Neural crest cell (in vitro differentiated cells): Measurements from ENCODE around the gene AVPR2. TPM values are rescaled to one million over a fixed set of nuclear protein-coding genes. Genes with fewer than 3 reads are reported as not detected.
A peak's percentile ranks its signal among the peaks of the same experiment; 100 is the strongest.

Source experiments
- DNase-seq: peaks from one replicate; pipeline ENCODE4 v3.0.0; 2021; ENCODE audit warnings: low read depth, mixed read lengths, low spot score
- H3K27ac Mint-ChIP-seq: one replicate; pipeline ENCODE4 v1.8.0; 2021; ENCODE audit warnings: mild to moderate bottlenecking, mixed read lengths; ENCODE audit not compliant: unreplicated experiment
- H3K27me3 Mint-ChIP-seq: 2 replicates; pipeline ENCODE4 v1.8.0; 2021; ENCODE audit warnings: low read depth, mild to moderate bottlenecking, mixed read lengths
- H3K36me3 Mint-ChIP-seq: 2 replicates; pipeline ENCODE4 v1.8.0; 2021; ENCODE audit warnings: low read depth, mild to moderate bottlenecking, mixed read lengths
- H3K4me1 Mint-ChIP-seq: 2 replicates; pipeline ENCODE4 v1.8.0; 2021; ENCODE audit warnings: mixed read lengths
- H3K4me3 Mint-ChIP-seq: one replicate; pipeline ENCODE4 v1.8.0; 2021; ENCODE audit warnings: mild to moderate bottlenecking, mixed read lengths
- H3K9me3 Mint-ChIP-seq: 2 replicates; pipeline ENCODE4 v1.8.0; 2021; ENCODE audit warnings: mixed read lengths
- CTCF ChIP-seq: fragments of 200-600 bp; sonication (generic); conservative IDR thresholded peaks from 2 replicates; pipeline ENCODE4 v1.5.0; 2021; ENCODE audit warnings: antibody characterized with exemption, mild to moderate bottlenecking
- total RNA-seq: library from RNA; stranded (reverse); gene quantifications from 2 replicates; pipeline ENCODE4 v1.2.1, GENCODE V29; 2021

AVPR2 gene
- total RNA-seq, 1 donor from 2014 or later, result not detected

GRCh38 chrX:153877571-153878261, 26.8 kb upstream of the AVPR2 start:
- peaks cover 9% of the 10 kb centered on the region for H3K36me3 Mint-ChIP-seq
- H3K27me3 Mint-ChIP-seq, result peaks cover 11% of the 10 kb centered on the region
- peak overlapping the region; percentile 83 for H3K4me3 Mint-ChIP-seq
- DNase-seq, result no peak
- no peak overlapping the region for H3K27ac Mint-ChIP-seq
- TF ChIP-seq CTCF, result no peak
- H3K9me3 Mint-ChIP-seq, result peaks cover 5% of the 10 kb centered on the region
- H3K4me1 Mint-ChIP-seq, result peaks cover 58% of the 10 kb centered on the region

GRCh38 chrX:153878345-153878744, 26.1 kb upstream of the AVPR2 start:
- Mint-ChIP-seq H3K27me3 (peaks cover 11% of the 10 kb centered on the region), H3K4me1 (peaks cover 56% of the 10 kb centered on the region), H3K4me3 (peak overlapping the region; percentile 83), H3K27ac (peak overlapping the region; percentile 58), H3K36me3 (peaks cover 9% of the 10 kb centered on the region), H3K9me3 (peaks cover 5% of the 10 kb centered on the region)
- no peak for TF ChIP-seq CTCF
- DNase-seq, result no peak

- H3K4me1 Mint-ChIP-seq, result peaks cover 55% of the 10 kb centered on the region
- H3K4me3 Mint-ChIP-seq, result peak overlapping the region; percentile 83
These were observed 25.4 kb upstream of the AVPR2 start for GRCh38 chrX:153878969-153879653.

GRCh38 chrX:153879741-153880439, 24.6 kb upstream of the AVPR2 start:
- H3K27me3 Mint-ChIP-seq, result peaks cover 16% of the 10 kb centered on the region
- H3K4me3 Mint-ChIP-seq, result peak overlapping the region; percentile 83
- peaks cover 3% of the 10 kb centered on the region for H3K9me3 Mint-ChIP-seq
- DNase-seq, result no peak
- peaks cover 52% of the 10 kb centered on the region for H3K4me1 Mint-ChIP-seq
- peak overlapping the region; percentile 91 for H3K27ac Mint-ChIP-seq
- peaks cover 10% of the 10 kb centered on the region for H3K36me3 Mint-ChIP-seq
- TF ChIP-seq CTCF, result no peak

More at GRCh38 chrX:153878969-153879653, 25.4 kb upstream of the AVPR2 start:
- no peak for TF ChIP-seq CTCF
- peak; percentile 24 for DNase-seq
- Mint-ChIP-seq H3K9me3 (peaks cover 5% of the 10 kb centered on the region), H3K27ac (peak overlapping the region; percentile 91), H3K36me3 (peaks cover 9% of the 10 kb centered on the region), H3K27me3 (peaks cover 13% of the 10 kb centered on the region)

GRCh38 chrX:153880440-153880815, 24.0 kb upstream of the AVPR2 start:
- DNase-seq, result no peak
- H3K27ac Mint-ChIP-seq, result no peak overlapping the region
- peaks cover 7% of the 10 kb centered on the region for H3K36me3 Mint-ChIP-seq
- no peak for TF ChIP-seq CTCF
- peaks cover 50% of the 10 kb centered on the region for H3K4me1 Mint-ChIP-seq
- peaks cover 2% of the 10 kb centered on the region for H3K9me3 Mint-ChIP-seq
- peaks cover 20% of the 10 kb centered on the region for H3K27me3 Mint-ChIP-seq
- H3K4me3 Mint-ChIP-seq, result peak overlapping the region; percentile 71
